SU-DHL-6 (cell line): ENCODE measurements around the gene JMY.

ENCODE experiments used
- CTCF ChIP-seq: fragments of 200-600 bp; sonication (generic); IDR thresholded peaks from one replicate; pipeline ENCODE4 v1.5.1; 2017; ENCODE audit warnings: antibody characterized with exemption, mild to moderate bottlenecking, low read length, moderate library complexity; ENCODE audit not compliant: insufficient read depth, poor library complexity, severe bottlenecking
- EZH2phosphoT487 ChIP-seq: fragments of 200-600 bp; sonication (generic), shearing (Covaris generic); conservative IDR thresholded peaks from 2 replicates; pipeline ENCODE4 v1.6.1; 2018; ENCODE audit warnings: mild to moderate bottlenecking, antibody characterized with exemption, low read length, moderate library complexity, mixed read lengths

GRCh38 chr5:79235634-79236361 is at the start of gene JMY:
- TF ChIP-seq CTCF: no peak
- 0 out of 2 replicates have a peak, but pooled peaks have one; percentile 35 for TF ChIP-seq EZH2phosphoT487
